Activated T-cell treated with anti-CD3 and anti-CD28 coated beads for 48 hours (primary cell): Measurements from ENCODE around the gene MAF.

Source experiments
- DNase-seq: peaks from one replicate; pipeline ENCODE4 v3.0.0-alpha.2; 2020; ENCODE audit warnings: low read depth

Gene MAF

GRCh38 chr16:79587897-79588296 is 12.6 kb downstream of the MAF start:
- DNase-seq: no peak

DNA sequence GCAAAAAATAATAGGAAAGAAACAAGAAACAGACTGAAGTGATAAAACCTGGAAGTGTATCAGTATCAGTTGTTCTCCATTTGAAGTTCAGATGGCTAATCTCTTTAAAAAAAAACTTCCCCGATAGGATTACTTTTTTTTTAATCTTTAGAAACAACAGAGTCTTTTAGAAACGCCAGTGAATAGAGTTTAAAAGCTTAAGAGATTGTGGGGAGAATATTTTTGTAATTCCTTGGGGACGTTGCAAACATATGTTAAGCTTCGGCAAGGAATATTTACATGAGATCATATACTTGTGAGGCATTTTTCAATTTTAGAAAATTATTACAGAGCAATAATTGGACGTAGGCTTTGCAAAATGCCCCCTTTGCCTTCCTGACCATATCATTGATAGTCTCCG is 13.2 kb downstream of the MAF start:
- DNase-seq: no peak

DNA sequence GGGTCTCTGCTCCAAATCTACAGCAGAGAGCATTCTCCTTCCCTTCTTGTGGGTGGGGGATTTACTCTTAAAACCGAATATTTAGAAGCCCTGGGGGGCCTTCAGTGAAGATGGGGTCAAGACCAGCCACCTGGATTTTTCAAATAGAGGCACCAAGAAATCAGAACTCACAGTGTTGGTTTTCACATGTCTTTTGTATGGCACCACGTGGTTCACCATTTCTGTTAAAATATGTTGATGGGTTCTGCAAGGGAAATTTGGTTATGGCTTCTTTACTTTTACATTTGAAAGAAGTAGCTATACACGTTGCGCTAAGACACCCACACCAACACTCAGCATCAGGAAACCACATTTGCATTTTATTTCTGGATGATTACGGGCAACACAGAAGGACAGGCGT is 17.7 kb downstream of the MAF start:
- DNase-seq: no peak

- DNase-seq: no peak
Measured at GRCh38 chr16:79580453-79581191, 19.9 kb downstream of the MAF start.

DNA sequence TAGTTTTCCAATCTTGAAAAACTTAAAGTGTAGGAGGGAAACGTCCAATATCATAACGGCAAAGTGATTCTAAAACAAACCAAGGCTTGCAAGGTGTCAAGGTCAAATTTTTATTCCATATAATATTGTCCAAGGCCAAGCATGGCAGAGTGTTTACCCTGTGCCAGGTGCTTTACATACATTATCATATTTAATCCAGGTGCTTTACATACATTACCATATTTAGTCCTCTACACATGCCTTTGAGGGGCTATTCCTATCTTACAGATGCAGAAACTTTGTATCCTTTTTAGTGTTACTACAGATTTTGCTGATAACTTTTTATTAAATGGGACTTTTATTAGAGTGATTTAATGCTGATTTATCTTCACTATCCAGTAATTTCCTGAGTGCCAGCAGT is 23.9 kb downstream of the MAF start:
- no peak for DNase-seq

GRCh38 chr16:79573884-79574283 is 26.7 kb downstream of the MAF start:
- no peak for DNase-seq

DNA sequence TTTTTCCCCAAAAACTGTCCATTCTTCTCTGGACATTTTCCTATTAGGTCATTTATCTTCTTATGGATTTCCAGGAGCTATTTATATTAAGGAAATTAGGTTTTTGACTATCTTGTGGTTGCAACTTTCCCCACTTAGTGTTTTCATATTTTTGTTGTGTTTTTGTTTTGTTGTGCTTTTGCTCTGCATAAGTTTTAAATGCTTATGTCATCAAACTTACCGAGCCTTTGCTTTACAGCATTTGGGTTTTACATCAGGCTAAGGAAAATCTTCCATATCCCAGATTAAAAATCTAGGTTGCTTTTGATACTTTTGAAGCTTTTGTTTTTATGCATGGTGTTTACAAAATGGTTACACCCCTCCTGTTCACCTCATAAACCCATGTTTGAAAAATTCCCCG is 27.5 kb downstream of the MAF start:
- DNase-seq: no peak

DNA sequence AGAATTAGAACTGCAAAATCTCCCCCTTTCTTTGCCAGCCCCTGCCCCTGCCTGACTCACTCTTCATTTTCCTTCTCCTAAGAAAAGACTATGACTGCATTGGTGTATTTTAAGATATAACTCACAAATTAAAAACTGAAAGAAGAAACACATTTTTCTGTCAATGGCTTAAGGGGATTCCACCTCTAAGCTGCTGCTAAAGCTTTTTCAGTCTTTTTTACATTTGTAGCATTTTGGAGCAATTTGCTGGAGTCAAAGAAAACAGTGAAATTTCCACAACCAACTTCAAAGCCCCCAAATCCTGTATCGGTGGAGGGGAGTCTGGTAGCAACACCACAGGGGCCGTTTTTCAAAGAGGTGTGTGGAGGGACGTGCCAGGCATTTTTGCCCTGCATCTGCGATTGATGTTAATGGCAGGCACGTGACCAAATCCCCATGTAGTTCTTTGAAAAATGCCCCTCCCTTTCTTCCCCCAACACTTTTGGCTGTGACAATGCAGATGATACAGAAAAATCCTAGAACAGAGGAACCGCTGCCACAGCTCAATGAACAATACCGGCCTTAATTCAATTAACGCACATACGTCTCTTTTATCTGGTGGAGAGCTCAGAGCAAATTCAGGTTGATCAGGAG is 28.5 kb downstream of the MAF start:
- no peak for DNase-seq

DNA sequence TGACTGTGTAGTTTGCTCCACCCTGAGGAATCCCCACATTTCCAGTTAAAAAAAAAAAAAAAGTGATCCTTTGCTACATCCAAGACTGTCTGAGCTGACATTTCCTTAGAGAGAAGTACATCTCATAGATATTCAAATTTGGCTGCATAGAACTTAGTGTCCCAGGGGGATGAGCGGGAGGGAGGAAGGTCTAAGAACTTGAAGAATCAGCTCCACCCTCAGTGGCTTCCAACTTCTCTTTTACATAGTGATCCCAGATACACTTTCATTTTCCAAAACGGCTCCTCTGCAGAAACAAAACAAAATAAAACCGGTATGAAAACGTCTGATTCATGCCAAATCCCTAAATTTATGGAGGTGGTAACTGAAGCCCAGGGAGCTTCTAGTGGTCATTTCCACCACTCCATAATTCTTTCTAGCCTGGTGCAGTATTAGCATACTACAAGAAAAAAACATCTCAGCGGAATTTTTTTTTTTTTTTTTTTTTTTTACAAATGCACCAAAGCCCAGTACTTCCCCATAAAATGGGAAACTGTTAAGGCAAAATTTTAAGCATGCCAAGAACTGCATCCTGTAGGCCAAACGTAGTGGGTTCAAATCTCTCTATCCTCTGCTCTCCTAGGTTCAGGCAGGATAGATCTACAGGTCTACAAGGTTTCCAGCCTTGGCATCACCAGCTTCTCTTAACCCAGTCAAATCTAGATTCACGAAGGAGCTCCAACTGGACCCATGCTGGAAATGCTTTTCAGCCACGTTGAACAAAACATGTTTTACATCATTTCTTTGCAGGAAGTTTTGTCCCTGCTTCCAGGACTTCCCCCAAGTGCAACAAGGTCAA is 29.3 kb downstream of the MAF start:
- DNase-seq: no peak

- no peak for DNase-seq
Measured at GRCh38 chr16:79564671-79565107, 35.8 kb downstream of the MAF start.

DNA sequence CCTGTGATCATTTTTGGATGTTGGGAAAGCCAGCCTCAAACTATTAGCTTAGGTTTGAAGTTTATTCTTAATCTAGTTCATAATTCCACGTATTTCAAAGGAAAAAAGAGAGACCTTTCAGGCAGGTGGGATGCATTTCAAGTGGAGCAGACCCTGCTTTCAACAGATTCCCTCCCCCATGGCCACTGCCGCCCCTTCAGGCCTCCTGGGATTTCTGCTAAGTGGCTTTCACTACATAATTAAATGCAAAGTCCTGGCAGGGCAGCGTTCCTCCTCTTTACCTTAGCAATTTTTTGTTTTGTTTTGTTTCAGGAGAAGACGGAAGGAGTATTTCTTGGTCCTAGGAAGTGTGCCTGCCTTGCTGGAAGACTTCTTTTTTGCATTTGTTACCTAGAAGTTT is 36.6 kb downstream of the MAF start:
- no peak for DNase-seq

GRCh38 chr16:79562166-79562823 is 38.2 kb downstream of the MAF start:
- no peak for DNase-seq

DNA sequence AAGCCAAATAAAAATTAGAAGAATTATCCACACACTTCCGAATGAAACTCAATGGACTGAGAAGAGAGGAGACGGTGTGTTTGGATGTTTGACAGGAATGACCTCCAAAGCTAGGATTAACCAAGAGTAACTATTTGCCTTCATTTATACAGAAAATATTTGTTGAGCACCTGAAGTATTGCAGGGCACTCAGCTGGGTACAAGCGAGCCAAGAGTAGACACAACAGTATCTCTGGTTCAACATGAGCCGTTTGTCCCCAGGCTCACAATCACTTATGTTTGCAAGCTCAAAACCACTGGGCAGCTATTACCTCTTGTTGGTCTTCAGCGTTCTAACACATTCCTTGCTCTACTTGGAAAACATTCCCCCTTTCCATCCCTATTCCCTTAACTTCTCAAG is 38.8 kb downstream of the MAF start:
- DNase-seq: no peak

- DNase-seq: no peak
Measured at GRCh38 chr16:79560923-79561322, 39.6 kb downstream of the MAF start.

- no peak for DNase-seq
Measured at GRCh38 chr16:79560318-79560717, 40.2 kb downstream of the MAF start.

DNA sequence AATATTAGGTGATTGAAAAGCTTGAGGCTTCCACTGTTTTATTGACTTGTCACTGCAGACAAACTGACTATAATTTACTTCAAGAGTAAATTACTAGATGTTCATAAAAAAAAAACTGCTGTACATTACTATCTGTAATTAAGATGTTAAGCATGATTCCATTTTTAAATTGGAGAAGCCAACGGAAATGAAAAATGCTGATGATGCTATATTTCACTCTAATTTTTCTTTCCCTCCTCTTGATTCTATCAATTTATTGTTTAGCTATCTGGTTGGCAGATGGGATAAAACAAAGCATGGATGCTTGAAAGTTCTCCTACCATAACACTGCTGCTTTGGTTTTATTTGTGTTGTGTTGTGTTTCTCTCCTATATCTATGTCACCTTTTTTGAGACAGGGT is 41.0 kb downstream of the MAF start:
- DNase-seq: no peak

- DNase-seq: no peak
Measured at GRCh38 chr16:79557421-79557820, 43.1 kb downstream of the MAF start.

GRCh38 chr16:79554912-79555311 is 45.6 kb downstream of the MAF start:
- DNase-seq: no peak

DNA sequence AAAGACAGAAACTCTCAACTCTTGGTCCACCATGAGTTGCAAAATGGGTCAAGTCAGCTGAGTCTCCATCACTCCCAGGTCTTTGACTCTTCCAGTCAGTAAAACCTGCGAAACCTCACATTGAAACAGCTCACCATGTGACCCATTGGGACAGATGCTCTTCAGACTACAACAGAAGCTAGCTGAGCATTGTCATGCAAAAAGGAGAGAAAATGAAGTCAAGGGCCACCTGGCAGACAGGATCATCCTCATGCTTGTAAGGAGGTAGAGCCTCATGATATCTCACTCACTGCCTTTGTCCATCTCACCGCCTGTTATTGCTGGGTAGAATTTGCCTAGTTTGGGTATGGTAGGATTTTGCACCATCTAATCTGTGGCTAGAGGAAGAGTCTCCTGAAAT is 50.2 kb downstream of the MAF start:
- no peak for DNase-seq

- no peak for DNase-seq
Measured at GRCh38 chr16:79547085-79547484, 53.5 kb downstream of the MAF start.
